HL-60 (cell line): ENCODE results near the gene RASA2.

Source experiments
- DNase-seq, 2 experiments: peaks; one replicate each; pipeline ENCODE4 v3.0.0-alpha.2; 2010 to 2020; ENCODE audit warnings: low read depth in 1 of 2, low spot score in 1 of 2
- H3K27ac ChIP-seq: fragments of 250-450 bp; sonication (Bioruptor Pico); replicated peaks from 2 replicates; pipeline ENCODE4 v1.5.1; 2020; ENCODE audit warnings: mild to moderate bottlenecking, moderate library complexity
- H3K27me3 ChIP-seq: fragments of 250-450 bp; sonication (Bioruptor Pico); 2 replicates; pipeline ENCODE4 v1.5.1; 2021; ENCODE audit warnings: mild to moderate bottlenecking, moderate library complexity; ENCODE audit not compliant: insufficient read depth, poor library complexity, severe bottlenecking
- H3K4me3 ChIP-seq: replicated peaks from 2 replicates; pipeline ENCODE4 v1.5.1; 2011; ENCODE audit warnings: mild to moderate bottlenecking, control low read depth, low read length; ENCODE audit not compliant: insufficient read depth
- GABPA ChIP-seq: IDR thresholded peaks from 2 replicates; pipeline ENCODE4 v1.6.1; 2012; ENCODE audit warnings: low read depth
- POLR2AphosphoS5 ChIP-seq: IDR thresholded peaks from 2 replicates; pipeline ENCODE4 v1.6.1; 2012; ENCODE audit warnings: low read depth
- SPI1 ChIP-seq: IDR thresholded peaks from 2 replicates; pipeline ENCODE4 v1.6.1; 2012; ENCODE audit warnings: low read depth, mild to moderate bottlenecking, borderline replicate concordance
- TF ChIP-seq, protein P1 (sequence below): IDR thresholded peaks from 2 replicates; pipeline ENCODE4 v1.6.1; 2012; ENCODE audit warnings: low read depth; ENCODE audit not compliant: insufficient replicate concordance
- TF ChIP-seq, protein P2 (sequence below): IDR thresholded peaks from one replicate; pipeline ENCODE4 v1.5.1; 2011; ENCODE audit warnings: low read length, control low read depth, inconsistent platforms; ENCODE audit not compliant: insufficient read depth

The RASA2 gene

DNA sequence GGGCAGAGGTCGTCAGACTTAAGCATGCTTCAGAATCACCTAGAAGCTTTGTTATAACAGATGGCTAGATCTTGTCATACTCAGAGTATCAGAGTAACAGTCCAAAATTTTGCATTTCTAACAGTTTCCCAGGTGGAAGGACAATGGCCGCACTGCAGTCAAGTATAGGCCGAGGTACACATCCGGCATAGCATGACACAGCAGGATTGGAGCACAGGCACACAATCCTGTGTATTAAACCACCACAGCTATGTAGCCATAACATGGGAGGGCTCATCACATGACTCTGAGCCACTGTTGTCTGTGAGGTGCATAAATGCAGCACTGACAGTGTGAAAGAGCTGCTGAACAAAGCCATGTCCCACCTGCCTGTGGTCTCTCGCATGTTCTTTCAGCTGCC lies 165.5 kb downstream of the RASA2 start:
- Histone ChIP-seq H3K27ac (no peak overlapping the region), H3K4me3 (no peak overlapping the region), H3K27me3 (no peaks in the 10 kb centered on the region)
- DNase-seq: no peak
- TF ChIP-seq SPI1: no peak
- TF ChIP-seq, protein P1, sequence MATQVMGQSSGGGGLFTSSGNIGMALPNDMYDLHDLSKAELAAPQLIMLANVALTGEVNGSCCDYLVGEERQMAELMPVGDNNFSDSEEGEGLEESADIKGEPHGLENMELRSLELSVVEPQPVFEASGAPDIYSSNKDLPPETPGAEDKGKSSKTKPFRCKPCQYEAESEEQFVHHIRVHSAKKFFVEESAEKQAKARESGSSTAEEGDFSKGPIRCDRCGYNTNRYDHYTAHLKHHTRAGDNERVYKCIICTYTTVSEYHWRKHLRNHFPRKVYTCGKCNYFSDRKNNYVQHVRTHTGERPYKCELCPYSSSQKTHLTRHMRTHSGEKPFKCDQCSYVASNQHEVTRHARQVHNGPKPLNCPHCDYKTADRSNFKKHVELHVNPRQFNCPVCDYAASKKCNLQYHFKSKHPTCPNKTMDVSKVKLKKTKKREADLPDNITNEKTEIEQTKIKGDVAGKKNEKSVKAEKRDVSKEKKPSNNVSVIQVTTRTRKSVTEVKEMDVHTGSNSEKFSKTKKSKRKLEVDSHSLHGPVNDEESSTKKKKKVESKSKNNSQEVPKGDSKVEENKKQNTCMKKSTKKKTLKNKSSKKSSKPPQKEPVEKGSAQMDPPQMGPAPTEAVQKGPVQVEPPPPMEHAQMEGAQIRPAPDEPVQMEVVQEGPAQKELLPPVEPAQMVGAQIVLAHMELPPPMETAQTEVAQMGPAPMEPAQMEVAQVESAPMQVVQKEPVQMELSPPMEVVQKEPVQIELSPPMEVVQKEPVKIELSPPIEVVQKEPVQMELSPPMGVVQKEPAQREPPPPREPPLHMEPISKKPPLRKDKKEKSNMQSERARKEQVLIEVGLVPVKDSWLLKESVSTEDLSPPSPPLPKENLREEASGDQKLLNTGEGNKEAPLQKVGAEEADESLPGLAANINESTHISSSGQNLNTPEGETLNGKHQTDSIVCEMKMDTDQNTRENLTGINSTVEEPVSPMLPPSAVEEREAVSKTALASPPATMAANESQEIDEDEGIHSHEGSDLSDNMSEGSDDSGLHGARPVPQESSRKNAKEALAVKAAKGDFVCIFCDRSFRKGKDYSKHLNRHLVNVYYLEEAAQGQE: no peak
- no peak for TF ChIP-seq GABPA
- TF ChIP-seq, protein P2, sequence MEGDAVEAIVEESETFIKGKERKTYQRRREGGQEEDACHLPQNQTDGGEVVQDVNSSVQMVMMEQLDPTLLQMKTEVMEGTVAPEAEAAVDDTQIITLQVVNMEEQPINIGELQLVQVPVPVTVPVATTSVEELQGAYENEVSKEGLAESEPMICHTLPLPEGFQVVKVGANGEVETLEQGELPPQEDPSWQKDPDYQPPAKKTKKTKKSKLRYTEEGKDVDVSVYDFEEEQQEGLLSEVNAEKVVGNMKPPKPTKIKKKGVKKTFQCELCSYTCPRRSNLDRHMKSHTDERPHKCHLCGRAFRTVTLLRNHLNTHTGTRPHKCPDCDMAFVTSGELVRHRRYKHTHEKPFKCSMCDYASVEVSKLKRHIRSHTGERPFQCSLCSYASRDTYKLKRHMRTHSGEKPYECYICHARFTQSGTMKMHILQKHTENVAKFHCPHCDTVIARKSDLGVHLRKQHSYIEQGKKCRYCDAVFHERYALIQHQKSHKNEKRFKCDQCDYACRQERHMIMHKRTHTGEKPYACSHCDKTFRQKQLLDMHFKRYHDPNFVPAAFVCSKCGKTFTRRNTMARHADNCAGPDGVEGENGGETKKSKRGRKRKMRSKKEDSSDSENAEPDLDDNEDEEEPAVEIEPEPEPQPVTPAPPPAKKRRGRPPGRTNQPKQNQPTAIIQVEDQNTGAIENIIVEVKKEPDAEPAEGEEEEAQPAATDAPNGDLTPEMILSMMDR: no peak
- TF ChIP-seq POLR2AphosphoS5: no peak

DNA sequence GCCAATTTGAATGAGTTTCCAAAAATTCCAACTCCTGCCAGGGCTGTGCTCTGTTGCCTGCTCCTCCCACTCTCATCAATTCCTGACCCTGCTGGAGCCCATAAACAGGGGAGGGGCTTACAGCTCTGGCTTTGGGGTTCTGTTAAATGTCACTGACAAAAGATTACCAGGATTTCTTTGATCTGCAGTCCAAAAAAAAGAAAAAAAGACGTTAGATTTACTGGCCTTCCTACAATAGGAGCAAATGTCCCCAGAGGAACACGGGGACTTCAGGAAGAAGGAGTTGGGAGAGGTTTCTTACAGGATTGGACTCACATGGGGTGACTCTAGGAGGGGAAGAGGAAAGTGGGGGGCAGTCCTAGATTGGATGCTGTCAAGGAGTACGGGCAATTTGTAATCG lies 167.0 kb downstream of the RASA2 start:
- H3K27me3 ChIP-seq: no peaks in the 10 kb centered on the region
- DNase-seq: no peak
- TF ChIP-seq, protein P2: no peak
- TF ChIP-seq GABPA: no peak
- no peak for TF ChIP-seq SPI1
- TF ChIP-seq, protein P1: no peak
- no peak for TF ChIP-seq POLR2AphosphoS5
- no peak overlapping the region for H3K4me3 ChIP-seq
- H3K27ac ChIP-seq: no peak overlapping the region

DNA sequence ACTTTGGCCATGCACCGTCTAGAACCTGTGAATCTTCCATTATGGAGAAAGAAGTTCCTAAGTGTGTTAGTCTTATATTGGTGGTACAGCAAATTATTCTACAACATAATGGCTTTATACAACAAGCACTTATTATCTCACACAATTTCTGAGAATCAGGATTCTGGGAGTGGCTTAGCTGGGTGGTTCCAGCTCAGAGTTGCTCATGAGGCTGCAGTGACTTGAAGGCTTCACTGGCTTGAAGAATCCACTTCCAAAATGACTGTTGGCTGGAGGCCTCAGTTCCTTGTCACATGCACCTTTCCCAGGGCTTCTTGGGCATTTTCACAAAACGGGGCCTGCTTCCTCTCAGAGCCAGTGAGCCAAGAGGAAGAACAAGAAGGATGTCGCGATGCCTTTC lies 169.0 kb downstream of the RASA2 start:
- no peak for DNase-seq

More for the DNA sequence above, 169.0 kb downstream of the RASA2 start:
- Histone ChIP-seq H3K27me3 (peaks cover 6% of the 10 kb centered on the region), H3K27ac (no peak overlapping the region), H3K4me3 (no peak overlapping the region)
- TF ChIP-seq GABPA (no peak), POLR2AphosphoS5 (no peak), SPI1 (no peak)
- TF ChIP-seq, protein P1: no peak
- TF ChIP-seq, protein P2: no peak
